Measurements from ENCODE around the gene SLC26A9.
A peak's percentile ranks its signal among the peaks of the same experiment; 100 is the strongest.
"Not testable (repeated sequence)": the region's sequence is repeated elsewhere in the genome, so short reads cannot be mapped to it uniquely, and the experiment has no call there.

SLC26A9 gene

DNA sequence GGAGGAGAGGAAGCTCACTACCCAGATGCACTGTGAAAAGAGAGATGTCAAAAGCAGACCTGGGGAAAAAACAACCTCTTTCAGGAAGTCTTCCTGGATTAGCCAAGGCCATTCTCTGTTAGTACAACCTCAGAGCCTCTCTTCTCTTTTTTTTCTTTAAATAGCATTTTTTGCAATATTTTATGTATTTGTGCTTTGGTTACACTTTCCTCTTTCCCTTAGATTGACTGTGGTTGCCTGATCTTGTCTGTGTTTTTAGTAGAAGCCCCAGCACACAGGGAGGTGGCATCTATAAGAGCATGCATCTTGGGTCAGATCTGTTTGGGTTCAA, 18.8 kb downstream of the SLC26A9 start:
- DNase-seq: no peak

DNA sequence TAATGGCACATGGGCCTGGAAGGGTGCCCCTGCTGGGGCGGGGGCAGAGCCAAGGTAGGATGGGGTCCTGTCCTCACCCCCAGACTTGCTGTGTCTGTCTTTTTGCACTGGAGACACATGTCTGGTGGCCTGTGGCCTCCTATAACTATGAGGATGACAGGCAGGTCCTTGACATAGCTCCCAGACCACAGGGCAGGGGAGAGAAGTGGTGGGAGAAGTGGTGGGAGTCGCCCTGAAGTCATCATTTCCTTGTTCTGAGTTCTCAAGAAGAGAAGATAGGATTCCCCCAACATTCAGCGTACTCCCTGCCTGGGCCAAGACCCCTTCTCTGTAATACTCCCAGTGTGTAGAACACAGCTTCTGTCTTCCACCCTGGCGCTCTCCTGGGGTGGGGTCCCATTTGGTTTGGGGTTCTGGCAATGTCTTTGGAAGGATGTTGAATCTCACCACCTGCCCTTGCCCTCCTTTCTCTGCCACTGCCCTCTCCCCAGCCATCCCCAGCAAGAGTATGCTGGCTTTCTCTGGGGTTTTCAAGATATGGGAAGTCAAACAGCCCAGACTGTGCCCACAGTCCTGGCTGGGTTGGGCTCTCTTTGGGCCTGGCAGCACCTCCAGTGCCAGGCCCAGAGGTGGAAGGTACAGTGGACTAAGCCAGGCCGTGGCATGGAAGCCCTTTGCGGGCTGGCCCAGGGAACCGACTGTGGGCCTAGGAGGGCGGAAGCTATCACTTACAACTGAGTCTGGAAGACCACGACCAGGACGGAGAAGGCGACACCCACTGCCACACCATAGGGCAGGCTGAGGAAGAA, 19.4 kb downstream of the SLC26A9 start:
- no peak for DNase-seq

DNA sequence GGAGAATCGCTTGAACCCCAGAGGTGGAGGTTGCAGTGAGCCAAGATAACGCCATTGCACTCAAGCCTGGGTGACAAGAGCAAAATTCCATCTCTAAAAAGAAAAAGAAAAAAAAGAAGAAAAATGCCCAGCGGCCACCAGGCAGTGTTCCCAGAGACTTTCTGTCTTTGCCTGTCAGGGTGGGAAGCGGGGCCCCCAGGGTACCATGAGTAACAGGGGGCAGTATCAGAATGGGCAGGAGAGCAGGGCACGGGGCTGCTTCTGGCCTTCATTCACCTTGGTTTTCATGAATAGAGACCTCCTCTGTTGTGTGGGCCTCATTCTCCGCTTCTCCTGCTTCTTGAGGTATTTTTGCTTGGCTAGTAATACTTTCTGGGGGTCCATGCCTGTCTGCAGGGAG, 20.4 kb downstream of the SLC26A9 start:
- no peak for DNase-seq

DNA sequence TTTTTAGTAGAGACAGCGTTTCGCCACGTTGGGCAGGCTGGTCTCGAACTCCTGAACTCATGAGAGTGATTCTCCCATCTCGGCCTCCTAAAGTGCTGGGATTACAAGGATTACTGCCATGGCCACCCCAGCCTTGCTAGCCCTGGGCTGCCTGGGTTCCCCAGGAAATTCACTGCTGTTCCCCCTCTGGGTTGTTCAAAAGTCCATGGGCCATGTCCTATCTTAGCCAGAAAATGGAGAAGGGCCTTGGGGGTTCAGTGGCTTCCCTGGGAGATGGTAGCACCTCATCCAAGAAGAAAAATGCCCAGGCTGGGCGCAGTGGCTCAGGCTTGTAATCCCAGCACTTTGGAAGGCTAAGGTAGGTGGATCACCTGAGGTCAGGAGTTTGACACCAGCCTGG, 20.9 kb downstream of the SLC26A9 start:
- DNase-seq: no peak

DNA sequence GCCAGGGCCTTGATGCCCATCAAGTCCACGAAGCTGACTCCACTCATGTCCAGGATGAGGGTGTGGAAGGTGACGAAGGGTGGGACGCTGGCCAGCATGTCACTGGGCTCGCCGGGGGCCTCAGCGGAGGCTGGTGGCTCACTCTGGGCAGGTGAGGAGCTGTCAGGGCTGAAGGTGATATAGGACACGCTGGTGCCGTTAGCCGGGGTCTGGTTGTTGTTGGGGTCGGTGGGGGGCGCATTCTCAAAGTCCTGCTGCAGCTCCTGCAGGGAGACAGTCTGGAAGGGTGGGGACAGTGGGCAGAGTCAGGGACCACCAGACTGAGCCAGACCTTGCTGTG, 21.7 kb downstream of the SLC26A9 start:
- DNase-seq: no peak

DNA sequence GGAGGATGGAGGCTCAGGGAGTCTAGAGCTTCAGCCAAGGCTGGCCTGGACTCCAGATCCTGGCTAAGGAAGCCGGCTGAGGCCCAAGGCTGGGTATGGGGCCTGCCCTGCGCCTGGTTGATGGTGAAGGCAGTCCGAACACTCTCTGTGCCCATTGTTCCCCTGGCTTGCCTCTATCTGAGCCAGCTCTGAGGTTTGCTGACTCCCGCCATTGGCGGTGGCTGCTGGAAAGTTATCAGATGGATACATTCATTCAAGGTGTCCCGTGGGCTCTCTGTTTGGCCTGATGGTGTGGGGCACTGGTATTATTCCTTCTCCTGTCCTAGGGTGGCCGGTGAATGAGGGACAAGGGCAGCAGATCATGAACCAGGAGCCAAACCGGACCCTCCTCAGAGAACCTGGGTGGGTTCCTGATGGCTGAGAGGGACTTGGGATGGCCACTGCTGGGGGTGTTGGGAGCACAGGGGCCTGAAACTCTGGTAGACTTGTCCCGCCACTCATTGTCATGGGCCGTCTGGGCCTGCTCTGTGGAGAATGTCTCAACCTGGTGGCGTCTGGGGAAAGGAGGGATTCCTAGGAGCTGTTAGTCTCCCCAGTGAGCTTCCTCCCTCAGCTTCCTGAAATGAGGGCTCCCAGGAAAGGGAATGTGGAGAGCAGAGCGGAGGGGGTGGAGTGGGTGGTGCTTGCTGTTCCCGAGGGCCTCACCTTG, 22.2 kb downstream of the SLC26A9 start:
- no peak for DNase-seq

DNA sequence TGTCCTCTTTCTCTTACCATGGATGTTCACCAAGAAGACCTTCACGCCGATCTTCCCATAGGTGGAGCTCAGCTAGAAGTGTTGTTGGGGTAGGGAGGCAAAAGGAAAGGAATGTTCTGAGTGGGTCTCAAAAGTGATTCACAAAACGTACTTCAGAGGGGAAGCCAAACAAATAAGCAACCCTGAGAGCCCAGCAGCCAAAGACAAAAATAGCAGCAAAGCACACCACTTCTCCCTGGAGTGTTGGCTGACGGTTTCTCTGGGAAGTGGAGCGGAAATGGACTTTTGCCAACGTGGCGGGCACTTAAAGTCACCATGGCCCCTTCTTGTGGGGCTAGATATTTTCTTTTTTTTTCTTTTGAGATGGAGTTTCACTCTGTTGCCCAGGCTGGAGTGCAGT, 23.1 kb downstream of the SLC26A9 start:
- no peak for DNase-seq

DNA sequence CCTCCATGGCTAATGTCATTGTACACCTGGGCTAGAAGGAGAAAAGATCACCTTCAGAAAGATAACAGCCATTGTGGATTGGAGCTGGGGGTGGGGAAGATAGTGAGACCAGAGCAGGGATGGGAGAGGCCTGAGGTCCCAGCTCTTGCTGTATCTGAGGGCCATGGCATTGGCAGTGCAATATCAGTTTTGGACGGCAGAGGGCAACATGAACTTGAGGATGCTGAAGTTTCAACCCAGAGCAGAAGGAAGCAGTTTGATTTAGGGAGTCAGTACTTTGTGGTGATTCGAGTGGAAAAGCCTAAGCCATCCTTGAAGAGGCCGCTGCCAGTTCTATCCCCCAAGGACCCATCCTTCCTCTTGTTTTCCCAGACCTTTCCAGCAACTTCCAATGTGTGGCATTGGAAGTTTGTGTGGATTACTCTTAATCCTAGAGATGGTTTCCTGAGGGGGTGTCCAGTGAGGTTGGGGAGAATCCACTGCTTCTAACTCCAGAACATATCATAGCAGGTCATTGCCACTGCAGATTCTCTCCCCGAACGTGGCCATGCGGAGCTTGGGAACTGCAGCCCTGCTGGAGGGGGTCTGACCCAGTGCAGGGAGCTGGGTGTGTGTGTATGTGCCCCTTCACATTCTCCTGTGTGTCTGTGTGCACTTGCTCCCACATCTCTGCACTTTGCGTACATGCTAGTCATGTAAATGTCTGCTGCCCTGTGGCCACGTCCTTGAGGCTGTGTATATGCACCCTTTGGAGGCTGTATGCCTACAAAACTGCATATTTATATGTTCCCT, 24.1 kb downstream of the SLC26A9 start:
- peak; percentile 86 for DNase-seq

DNA sequence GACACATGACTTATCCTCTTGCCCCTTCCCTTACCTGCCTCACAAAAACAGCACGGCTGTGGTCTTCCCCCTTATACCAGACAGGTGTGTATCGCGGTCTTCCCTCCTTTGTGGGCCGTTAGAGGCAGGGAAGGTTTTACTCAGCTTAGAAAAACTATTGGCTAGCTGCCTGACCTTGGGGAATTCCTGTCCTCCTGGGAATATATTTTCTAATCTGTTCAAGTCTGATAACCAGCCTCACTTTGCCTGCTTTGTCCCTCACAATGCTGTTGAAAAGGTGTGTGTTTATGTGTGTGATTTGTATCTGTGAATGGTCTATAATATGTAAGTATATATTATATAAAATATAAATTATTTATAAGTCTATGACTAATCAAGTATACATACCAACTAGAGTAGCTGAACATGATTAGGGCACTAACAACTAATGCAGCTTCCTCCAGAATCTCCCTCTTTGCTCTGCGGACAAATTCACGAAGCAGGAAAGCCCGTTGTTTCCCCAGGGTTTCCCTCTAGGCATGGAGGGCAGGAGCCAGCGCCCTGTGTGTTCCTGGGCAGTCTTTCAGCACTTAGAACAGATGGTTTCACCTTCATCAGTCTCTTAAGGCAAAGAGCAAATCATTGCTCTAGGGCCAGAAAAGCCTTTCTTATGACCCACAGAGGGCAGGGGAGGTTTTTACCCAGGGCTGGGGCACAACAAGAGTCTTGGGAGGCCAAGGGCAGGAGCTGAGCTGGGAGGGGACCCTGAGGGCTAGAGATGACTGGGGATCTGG, 25.6 kb downstream of the SLC26A9 start:
- peak; percentile 13 for DNase-seq

DNA sequence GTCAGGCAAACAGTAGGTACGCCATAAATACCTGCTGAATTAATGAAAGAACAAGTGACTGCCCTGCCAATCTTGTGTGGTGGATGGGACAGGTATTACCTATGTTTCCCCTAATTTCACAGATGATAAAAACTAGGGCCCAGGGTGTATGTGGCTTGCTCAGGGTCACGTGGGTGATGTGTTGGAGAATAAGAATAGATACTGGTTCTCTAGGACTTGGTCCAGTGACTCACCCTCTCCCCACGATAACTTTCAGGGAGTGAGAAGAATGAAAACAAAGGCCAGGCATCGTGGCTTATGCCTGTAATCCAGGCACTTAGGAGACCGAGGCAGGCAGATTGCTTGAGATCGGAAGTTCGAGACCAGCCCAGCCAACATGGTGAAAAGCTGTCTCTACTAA, 26.7 kb downstream of the SLC26A9 start:
- DNase-seq: no peak

DNA sequence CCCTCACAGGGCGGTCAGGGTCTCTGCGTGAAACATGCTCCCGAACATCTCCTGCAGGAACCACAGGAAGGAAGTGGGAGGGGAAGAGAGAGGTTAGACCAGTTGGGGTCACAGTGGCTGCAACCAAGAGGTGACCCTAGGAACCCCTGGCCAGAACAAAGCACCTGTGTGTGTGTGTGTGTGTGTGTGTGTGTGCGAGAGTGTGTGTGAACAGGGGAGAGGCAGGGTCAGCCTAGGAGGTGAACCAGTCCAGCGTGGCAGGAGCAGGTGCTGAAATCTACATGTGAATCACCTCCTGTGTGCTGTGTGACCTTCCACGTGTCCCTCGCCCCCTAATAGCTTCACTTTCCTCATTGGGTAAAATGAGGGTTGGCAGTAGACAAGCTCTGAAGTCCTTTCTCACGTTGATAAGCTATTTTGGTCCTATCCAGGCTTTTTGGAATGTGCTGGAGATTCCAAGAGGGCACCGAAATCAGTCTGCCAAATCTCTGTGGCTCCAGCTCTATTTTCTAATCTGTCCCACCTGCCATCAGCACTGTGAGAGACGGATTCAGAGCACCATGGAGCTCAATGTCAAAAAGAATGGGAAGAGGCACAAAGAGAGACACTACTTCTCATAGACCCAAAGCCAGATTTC, 27.8 kb downstream of the SLC26A9 start:
- DNase-seq: no peak

DNA sequence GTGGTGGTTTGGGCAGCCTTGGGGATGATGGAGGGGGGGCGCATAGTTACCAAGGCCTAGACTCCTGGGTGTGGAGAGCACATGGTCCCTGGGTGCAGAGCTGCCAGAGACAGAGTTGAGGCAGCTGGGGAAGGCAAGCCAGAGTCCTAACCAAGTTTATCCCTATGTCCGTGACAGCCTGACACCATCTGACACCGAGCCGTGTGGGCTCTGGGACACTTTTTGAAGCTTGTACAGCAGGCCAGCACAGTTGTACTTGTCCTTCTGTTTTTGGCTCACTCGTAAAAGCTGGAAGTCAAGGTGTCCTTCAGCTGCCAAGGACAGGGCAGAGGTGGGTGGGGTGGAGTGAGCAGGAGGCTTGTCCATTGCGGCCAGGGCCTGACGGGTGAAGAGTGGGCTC, 28.5 kb downstream of the SLC26A9 start:
- DNase-seq: no peak

DNA sequence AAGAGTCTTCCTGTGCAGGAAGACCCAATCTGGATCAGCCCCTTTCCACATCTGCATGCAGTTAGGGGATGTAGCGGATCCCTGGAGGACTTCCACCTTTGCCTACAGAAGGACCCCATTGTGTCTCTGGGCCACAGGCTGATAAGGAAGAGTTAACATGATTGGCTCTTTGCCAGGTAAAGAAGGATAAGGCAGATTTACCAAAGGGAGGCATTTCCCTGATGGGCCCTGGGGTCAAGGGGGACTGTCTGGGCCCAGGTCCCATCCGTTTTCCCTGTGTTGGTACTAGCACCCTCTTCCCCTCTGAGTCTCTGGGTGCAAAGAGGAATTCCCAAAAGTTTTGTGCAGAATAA, 29.1 kb downstream of the SLC26A9 start:
- no peak for DNase-seq

DNA sequence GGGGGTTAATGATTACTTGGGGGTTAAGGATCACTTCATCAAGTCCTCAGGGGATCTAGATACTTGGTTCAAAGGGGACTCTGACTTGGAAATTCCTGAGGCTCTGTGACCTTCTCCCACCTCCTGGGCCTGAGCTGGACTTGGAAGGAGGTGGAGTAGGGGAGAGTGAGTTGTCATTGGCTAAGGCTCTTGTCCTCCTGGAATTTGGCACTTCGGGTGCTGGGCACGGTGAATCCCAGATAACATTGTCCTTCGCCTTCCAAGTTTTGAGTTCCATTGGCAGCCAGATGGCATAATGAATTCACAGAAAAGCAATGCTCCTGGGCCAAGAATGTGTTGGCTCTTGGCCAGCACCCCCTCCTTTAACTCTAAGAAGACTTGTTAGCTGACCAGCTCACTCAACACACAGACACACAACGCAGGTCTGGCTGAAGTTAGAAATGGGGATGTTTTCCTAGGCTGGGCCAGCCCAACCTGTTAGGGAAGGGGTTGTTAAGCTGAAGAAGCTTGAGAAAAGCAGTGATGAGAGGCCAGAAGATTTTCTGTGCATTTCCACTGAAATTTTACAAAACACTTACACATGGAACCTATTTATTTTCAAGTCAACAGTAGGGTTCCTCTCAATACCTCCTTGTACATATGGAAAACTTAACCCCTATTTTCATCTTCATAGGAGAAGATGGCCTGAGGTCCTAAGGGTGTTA, 29.7 kb downstream of the SLC26A9 start:
- no peak for DNase-seq

DNA sequence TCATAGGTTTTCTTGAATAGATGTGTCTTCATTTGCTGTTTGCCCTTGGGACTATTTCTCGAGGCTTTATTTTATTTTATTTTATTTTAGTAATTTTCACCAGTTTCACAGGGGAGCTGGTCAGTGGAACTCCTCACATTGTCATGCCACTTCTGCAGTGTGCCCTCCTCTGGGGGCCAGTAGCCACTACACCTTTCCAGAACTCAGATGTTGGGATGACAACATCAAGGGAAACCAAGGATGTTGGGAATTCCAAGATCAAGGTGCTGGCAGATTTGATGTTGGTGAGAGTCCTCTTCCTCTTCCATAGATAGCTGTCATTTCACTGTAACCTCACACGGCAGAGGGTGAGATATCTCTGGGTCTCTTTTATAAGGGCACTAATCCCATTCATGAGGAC, 35.5 kb downstream of the SLC26A9 start:
- DNase-seq: no peak

DNA sequence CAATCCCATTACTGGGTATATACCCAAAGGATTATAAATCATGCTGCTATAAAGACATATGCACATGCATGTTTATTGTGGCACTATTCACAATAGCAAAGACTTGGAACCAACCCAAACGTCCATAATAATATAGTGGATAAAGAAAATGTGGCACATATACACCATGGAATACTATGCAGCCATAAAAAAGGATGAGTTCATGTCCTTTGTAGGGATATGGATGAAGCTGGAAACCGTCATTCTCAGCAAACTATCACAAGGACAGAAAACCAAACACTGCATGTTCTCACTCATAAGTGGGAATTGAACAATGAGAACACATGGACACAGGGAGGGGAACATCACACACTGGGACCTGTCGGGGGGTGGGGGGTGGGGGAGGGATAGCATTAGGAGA, 38.2 kb downstream of the SLC26A9 start:
- not testable (repeated sequence) for DNase-seq

DNA sequence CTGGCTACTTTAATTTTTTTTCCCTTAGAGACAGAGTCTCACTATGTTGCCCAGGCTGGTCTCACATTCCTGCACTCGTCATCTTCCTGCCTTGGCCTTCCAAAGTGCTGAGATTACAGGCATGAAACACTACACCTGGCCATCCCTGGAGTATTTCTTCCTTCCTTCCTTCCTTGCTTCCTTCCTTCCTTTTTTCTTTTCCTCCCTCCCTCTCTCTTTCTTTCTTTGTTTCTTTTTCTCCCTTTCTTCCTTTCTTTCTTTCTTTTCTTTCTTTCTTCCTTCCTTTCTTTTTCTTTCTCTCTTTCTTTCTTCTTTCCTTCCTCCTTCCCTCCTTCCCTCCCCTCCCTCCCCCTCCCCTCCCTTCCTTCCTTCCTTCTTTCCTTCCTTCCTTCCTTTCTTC, 46.9 kb downstream of the SLC26A9 start:
- no peak for DNase-seq

DNA sequence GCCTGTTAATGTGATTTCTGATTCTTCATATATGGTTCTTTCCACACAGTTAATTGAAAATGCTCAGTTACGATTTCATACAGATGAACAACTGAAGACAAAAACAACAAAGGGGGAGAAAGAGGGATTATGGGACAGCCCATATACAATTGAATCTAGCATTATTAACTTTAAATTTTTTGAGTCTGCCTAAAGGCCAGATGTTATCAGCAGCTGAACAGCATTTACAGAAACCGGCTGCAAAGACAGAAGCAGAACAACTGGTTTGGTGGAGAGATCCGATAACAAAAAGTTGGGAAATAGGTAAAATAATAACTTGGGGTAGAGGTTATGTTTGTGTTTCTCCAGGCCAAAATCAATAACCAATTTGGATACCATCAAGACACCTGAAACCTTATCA, 49.1 kb downstream of the SLC26A9 start:
- not testable (repeated sequence) for DNase-seq

DNA sequence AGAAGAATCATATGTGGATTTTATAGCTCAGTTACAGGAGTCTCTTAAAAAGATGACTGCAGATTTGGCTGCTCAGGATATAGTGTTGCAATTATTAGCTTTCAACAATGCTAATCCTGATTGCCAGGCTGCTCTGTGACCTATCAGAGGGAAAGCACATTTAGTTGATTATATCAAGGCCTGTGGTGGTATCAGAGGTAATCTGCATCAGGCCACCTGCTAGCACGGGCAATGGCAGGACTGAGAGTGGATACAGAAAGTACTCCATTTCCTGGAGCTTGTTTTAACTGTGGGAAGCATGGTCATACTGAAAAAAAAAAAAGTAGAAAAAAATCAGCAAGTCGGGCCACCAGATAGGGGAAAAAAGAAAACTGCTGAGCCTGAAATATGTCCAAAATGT, 51.1 kb downstream of the SLC26A9 start:
- DNase-seq: not testable (repeated sequence)

DNA sequence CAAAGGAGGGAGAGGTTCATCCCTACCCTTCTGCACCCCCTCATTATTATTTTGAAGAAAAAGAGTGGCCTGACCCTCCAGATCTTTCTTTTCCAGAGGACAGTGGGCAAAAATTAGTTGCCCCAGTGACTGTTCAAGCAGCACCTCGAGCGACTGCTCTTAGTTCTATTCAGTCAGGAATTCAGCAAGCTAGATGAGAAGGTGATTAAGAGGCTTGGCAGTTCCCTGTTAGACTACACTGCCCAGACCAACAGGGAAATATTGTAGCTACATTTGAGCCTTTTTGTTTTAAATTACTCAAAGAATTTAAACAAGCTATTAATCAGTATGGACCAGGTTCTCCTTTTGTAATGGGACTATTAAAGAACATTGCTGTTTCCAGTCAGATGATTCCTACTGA, 51.8 kb downstream of the SLC26A9 start:
- not testable (repeated sequence) for DNase-seq

DNA sequence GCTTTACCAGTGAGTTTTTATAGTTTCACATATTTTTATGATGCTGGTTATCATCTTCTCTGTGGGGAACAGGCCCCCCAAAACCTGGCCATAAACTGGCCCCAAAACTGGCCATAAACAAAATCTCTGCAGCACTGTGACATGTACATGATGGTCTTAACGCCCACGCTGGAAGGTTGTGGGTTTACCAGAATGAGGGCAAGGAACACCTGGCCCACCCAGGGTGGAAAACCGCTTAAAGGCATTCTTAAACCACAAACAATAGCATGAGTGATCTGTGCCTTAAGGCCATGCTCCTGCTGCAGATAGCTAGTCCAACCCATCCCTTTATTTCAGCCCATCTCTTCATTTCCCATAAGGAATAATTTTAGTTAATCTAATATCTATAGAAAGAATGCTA, 52.6 kb downstream of the SLC26A9 start:
- DNase-seq: not testable (repeated sequence)

DNA sequence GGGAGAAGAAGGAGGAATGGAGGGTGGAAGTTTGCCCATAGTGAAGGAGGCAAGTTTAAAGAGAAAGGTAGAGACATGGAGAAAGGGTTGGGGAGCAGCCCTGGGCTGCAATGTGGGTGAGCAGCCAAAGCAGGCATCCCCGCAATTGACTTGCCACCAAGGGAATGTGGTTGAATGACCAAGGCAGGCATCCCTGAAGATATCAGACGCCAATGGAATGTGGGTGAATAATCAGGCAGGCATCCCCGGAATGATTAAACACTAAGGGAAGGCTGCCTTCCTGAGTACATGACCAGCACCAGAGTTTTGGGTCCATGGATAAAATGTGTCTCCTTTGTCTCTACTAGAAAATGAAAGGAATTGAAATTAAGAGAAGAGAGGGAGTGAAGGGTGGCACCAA, 53.5 kb downstream of the SLC26A9 start:
- not testable (repeated sequence) for DNase-seq
